Spinal cord (tissue), 10 donors: ENCODE measurements around the gene GMPR. TPM values are rescaled to one million over a fixed set of nuclear protein-coding genes. Genes with fewer than 3 reads are reported as not detected.

Source experiments
- DNase-seq, 6 donors: peaks; one replicate each; pipeline versions ENCODE4 v3.0.0 to v3.0.0-alpha.2; 2013 to 2015; ENCODE audit warnings: low spot score in 6 of 6, low read depth in 4 of 6
- H3K27ac ChIP-seq: one replicate; pipeline ENCODE4 v1.5.1; 2013; ENCODE audit warnings: low read depth, low read length, control low read depth
- H3K27me3 ChIP-seq: one replicate; pipeline ENCODE4 v1.6.1; 2013; ENCODE audit warnings: low read length; ENCODE audit not compliant: control insufficient read depth, insufficient read depth
- H3K36me3 ChIP-seq: one replicate; pipeline ENCODE4 v1.6.1; 2013; ENCODE audit warnings: low read length; ENCODE audit not compliant: control insufficient read depth, insufficient read depth
- H3K4me1 ChIP-seq: one replicate; pipeline ENCODE4 v1.6.1; 2013; ENCODE audit warnings: low read length; ENCODE audit not compliant: control insufficient read depth, insufficient read depth
- H3K4me3 ChIP-seq: one replicate; pipeline ENCODE4 v1.5.1; 2013; ENCODE audit warnings: low read depth, low read length, control low read depth
- H3K9me3 ChIP-seq: one replicate; pipeline ENCODE4 v1.6.1; 2013; ENCODE audit warnings: low read length; ENCODE audit not compliant: control insufficient read depth, insufficient read depth
- WGBS: methylation state at CpG from one replicate; pipeline ENCODE4 v1.1.5; 2013; ENCODE audit warnings: missing lambda C conversion rate; ENCODE audit not compliant: insufficient coverage; 5-methylcytosine and 5-hydroxymethylcytosine counted together
- polyA plus RNA-seq, 2 donors: library from polyadenylated mRNA; unstranded; fragments of 120-200 nt; gene quantifications; one replicate each; pipeline ENCODE4 v1.2.1, GENCODE V29; 2013; ENCODE audit not compliant: insufficient read length in 2 of 2
- total RNA-seq, 2 donors: library from RNA; depleted of rRNA in 1 of 2; stranded (reverse); fragments of 120-200 nt in 1 of 2; fragments of >200 nt in 1 of 2; gene quantifications; one replicate each; pipeline versions ENCODE4 v1.2.3 to v1.2.4, GENCODE V29; 2013 to 2014
- donor health status: healthy.

The GMPR gene
- total and polyA plus RNA-seq, 4 donors, result 16.7 to 39.4 (median 35.5) TPM

- Histone ChIP-seq H3K36me3 (peaks cover 6% of the 10 kb centered on the region), H3K9me3 (no peaks in the 10 kb centered on the region), H3K4me1 (peaks cover 45% of the 10 kb centered on the region), H3K4me3 (no peak overlapping the region), H3K27ac (peak overlapping the region; percentile 61), H3K27me3 (no peaks in the 10 kb centered on the region)
- WGBS, result 95% methylated on average over 7 of the region's 8 CpGs
- DNase-seq, result no peak
Measured at GRCh38 chr6:16318953-16319720, 80.8 kb downstream of the GMPR start.

GRCh38 chr6:16319813-16320532 is 81.6 kb downstream of the GMPR start:
- DNase-seq, result peak in 3 of 6 donors; percentile 59 to 88 (median 82)
- no peak overlapping the region for H3K4me3 ChIP-seq
- peaks cover 45% of the 10 kb centered on the region for H3K4me1 ChIP-seq
- H3K36me3 ChIP-seq, result peaks cover 6% of the 10 kb centered on the region
- no peaks in the 10 kb centered on the region for H3K9me3 ChIP-seq
- H3K27me3 ChIP-seq, result no peaks in the 10 kb centered on the region
- 6% methylated on average over 6 of the region's 16 CpGs for WGBS
- peak overlapping the region; percentile 85 for H3K27ac ChIP-seq

DNA sequence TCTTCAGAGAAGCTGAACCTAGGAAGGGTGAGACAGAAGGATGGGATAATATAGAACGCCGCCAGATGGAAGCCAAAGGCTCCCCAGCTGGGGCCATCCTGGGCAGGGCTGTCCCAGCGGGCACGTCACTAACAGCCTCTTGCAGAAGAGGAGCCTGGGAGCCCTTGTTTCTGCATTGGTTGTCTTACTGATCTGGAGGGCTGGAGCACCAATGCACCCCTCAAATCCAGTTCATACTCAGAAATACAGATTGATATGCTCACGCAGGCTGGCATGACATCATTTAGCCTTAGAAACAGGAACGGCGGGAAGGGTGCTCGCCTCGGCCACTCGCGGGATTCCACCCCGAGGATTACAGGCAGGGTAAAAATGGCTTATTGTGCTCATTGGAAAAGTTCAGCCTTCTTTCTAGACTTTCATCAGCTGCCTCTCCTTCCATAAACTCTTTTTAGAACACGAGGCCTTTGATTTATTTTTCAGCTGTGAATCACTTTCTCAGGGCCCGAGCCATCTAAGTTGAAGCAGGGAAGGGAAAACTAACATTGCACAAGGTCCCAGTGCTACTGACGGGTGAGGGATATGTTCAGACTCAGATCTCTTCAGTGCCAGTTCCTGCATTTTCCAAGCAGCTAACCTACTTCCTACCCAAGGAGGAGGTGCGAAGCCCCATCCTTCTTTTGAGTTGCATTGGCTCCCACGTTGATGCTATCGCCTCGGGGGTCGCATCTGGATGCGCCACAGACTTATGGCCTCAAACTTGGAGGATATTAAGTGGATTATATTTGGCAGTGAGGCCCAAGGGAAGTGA is 82.3 kb downstream of the GMPR start:
- peak in 1 of 6 donors; percentile 24 for DNase-seq

DNA sequence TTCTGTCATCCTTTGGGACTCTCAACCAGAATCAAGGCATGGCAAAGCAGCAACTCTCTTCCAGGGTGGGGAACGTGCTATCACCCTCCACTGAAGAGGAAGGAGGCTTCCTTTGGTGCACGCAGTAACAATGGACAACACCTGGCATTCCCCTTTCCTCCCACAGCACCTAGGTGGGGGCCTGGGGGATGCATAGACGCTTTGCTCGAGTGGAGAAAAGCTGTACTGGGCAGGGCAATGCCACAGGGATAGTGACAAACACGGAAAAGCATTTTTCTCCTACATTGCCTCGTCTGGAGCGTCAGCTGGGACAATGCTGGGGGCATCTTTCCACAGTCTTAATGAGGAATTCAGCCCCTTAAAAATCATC is 82.9 kb downstream of the GMPR start:
- no peaks in the 10 kb centered on the region for H3K9me3 ChIP-seq
- H3K4me1 ChIP-seq, result peaks cover 45% of the 10 kb centered on the region
- WGBS, result 85% methylated on average over 5 of the region's 7 CpGs
- no peaks in the 10 kb centered on the region for H3K27me3 ChIP-seq
- no peak overlapping the region for H3K4me3 ChIP-seq
- no peak overlapping the region for H3K27ac ChIP-seq
- peaks cover 9% of the 10 kb centered on the region for H3K36me3 ChIP-seq
- DNase-seq, result no peak

More for the DNA sequence above, 82.3 kb downstream of the GMPR start:
- Histone ChIP-seq H3K27ac (peak overlapping the region; percentile 85), H3K36me3 (peaks cover 6% of the 10 kb centered on the region), H3K4me1 (peaks cover 45% of the 10 kb centered on the region), H3K27me3 (no peaks in the 10 kb centered on the region), H3K4me3 (no peak overlapping the region), H3K9me3 (no peaks in the 10 kb centered on the region)
- 68% methylated on average over 5 of the region's 21 CpGs for WGBS

GRCh38 chr6:16321826-16322225 is 83.4 kb downstream of the GMPR start:
- no peak overlapping the region for H3K27ac ChIP-seq
- peaks cover 45% of the 10 kb centered on the region for H3K4me1 ChIP-seq
- H3K9me3 ChIP-seq, result no peaks in the 10 kb centered on the region
- WGBS, result 90% methylated on average over 2 of the region's 11 CpGs
- peaks cover 14% of the 10 kb centered on the region for H3K36me3 ChIP-seq
- no peaks in the 10 kb centered on the region for H3K27me3 ChIP-seq
- DNase-seq, result no peak
- H3K4me3 ChIP-seq, result no peak overlapping the region

GRCh38 chr6:16322666-16323312 is 84.4 kb downstream of the GMPR start:
- peaks cover 45% of the 10 kb centered on the region for H3K4me1 ChIP-seq
- no peak overlapping the region for H3K4me3 ChIP-seq
- no peaks in the 10 kb centered on the region for H3K27me3 ChIP-seq
- no peaks in the 10 kb centered on the region for H3K9me3 ChIP-seq
- H3K27ac ChIP-seq, result no peak overlapping the region
- DNase-seq, result peak in 2 of 6 donors; percentile 78 to 92
- 23% methylated on average over 7 of the region's 11 CpGs for WGBS
- peaks cover 21% of the 10 kb centered on the region for H3K36me3 ChIP-seq

- Histone ChIP-seq H3K27me3 (no peaks in the 10 kb centered on the region), H3K4me3 (no peak overlapping the region), H3K9me3 (no peaks in the 10 kb centered on the region), H3K27ac (no peak overlapping the region), H3K4me1 (peaks cover 41% of the 10 kb centered on the region), H3K36me3 (peaks cover 26% of the 10 kb centered on the region)
- no CpG with 5 or more reads among the region's 2 CpGs for WGBS
- no peak for DNase-seq
Measured at GRCh38 chr6:16324184-16324583, 85.8 kb downstream of the GMPR start.

DNA sequence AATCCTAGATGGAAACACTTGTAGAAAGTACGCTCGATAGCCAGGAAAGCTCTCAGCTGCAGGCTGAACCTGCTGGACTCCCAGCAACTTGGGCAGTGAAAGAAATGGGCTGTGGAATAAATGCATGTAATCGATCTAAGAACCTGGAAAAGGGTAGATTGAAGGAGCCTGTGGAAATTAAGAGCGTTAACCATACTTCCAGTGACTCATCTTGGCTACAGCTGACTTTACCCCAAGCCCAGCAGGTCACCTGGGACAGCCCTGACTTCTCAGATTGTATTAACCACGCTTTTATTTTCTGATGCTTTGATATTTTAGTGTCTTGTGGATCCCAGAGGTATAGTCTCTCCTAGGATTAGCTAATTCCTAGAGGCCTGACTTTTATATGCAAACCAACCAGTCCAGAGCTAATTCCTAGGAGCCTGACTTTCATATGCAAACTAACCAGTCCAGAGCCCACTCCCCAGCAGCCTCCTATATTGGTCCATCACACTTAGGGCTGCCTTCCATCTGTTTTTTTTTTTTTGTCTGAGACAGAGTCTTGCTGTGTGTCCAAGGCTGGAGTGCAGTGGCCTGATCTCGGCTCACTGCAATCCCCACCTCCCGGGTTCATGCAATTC is 86.3 kb downstream of the GMPR start:
- no peak overlapping the region for H3K27ac ChIP-seq
- no peak for DNase-seq

GRCh38 chr6:16326531-16326930 is 88.1 kb downstream of the GMPR start:
- over 99% methylated on average over 22 of the region's 22 CpGs for WGBS
- no peaks in the 10 kb centered on the region for H3K9me3 ChIP-seq
- DNase-seq, result no peak
- H3K27me3 ChIP-seq, result no peaks in the 10 kb centered on the region
- no peak overlapping the region for H3K4me3 ChIP-seq
- peaks cover 28% of the 10 kb centered on the region for H3K4me1 ChIP-seq
- H3K36me3 ChIP-seq, result peaks cover 26% of the 10 kb centered on the region
- no peak overlapping the region for H3K27ac ChIP-seq

More for the DNA sequence above, 86.3 kb downstream of the GMPR start:
- 83% methylated on average over 3 of the region's 7 CpGs for WGBS
- H3K4me1 ChIP-seq, result peaks cover 40% of the 10 kb centered on the region
- H3K4me3 ChIP-seq, result no peak overlapping the region
- H3K27me3 ChIP-seq, result no peaks in the 10 kb centered on the region
- no peaks in the 10 kb centered on the region for H3K9me3 ChIP-seq
- peaks cover 26% of the 10 kb centered on the region for H3K36me3 ChIP-seq
